ENCODE results near the gene GNAZ. TPM values are rescaled to one million over a fixed set of nuclear protein-coding genes. Genes with fewer than 3 reads are reported as not detected.
"Not testable (repeated sequence)": the region's sequence is repeated elsewhere in the genome, so short reads cannot be mapped to it uniquely, and the experiment has no call there.

GNAZ gene
- polyA plus RNA-seq, 1 donor from 2014 or later: 52.0 TPM

DNA sequence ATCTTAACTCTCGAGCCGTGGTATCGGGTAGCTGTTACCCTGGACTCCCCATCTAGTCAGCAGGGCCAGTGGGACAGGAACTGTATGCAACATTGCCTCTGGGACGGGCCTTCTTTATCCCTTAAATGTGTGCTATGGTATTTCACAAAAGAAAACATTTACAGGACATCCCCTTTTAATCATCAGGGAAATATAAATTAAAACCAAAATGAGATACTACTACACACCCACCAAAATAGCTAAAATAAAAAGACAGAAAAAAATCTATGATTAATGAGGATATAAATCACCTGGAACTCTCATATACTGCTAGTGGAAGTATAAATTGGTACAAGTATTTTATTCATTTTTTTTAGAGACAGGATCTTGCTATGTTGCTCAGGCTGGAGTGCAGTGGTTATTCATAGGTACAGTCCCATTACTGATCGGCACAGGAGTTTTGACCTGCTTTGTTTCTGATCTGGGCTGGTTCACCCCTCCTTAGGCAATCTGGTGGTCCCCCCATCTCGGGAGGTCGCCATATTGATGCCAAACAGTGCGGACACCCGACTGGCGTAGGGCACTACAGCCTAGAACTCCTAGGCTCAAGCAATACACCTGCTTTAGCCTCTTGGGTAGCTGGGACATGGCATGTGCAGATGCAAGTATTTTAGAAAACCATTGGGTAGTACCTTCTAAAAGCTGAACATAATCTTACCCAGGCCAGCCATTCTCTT is 62.2 kb downstream of the GNAZ start:
- no peak overlapping the region for H3K4me3 ChIP-seq (ENCODE audit: low read length)
- no peak overlapping the region for H3K9ac ChIP-seq (ENCODE audit: low read length)
- no peaks in the 10 kb centered on the region for H4K20me1 ChIP-seq (ENCODE audit: insufficient read depth)
- H3K27ac ChIP-seq (ENCODE audit: low read length): no peak overlapping the region
- no peak overlapping the region for H3K4me2 ChIP-seq (ENCODE audit: low read length)
- TF ChIP-seq, protein P1, sequence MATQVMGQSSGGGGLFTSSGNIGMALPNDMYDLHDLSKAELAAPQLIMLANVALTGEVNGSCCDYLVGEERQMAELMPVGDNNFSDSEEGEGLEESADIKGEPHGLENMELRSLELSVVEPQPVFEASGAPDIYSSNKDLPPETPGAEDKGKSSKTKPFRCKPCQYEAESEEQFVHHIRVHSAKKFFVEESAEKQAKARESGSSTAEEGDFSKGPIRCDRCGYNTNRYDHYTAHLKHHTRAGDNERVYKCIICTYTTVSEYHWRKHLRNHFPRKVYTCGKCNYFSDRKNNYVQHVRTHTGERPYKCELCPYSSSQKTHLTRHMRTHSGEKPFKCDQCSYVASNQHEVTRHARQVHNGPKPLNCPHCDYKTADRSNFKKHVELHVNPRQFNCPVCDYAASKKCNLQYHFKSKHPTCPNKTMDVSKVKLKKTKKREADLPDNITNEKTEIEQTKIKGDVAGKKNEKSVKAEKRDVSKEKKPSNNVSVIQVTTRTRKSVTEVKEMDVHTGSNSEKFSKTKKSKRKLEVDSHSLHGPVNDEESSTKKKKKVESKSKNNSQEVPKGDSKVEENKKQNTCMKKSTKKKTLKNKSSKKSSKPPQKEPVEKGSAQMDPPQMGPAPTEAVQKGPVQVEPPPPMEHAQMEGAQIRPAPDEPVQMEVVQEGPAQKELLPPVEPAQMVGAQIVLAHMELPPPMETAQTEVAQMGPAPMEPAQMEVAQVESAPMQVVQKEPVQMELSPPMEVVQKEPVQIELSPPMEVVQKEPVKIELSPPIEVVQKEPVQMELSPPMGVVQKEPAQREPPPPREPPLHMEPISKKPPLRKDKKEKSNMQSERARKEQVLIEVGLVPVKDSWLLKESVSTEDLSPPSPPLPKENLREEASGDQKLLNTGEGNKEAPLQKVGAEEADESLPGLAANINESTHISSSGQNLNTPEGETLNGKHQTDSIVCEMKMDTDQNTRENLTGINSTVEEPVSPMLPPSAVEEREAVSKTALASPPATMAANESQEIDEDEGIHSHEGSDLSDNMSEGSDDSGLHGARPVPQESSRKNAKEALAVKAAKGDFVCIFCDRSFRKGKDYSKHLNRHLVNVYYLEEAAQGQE (IDR thresholded peaks at IDR 0.05; ENCODE audit: borderline replicate concordance): no peak
- TF ChIP-seq SMC3 (conservative IDR thresholded peaks at IDR 0.05; ENCODE audit: poor library complexity): no peak
- TF ChIP-seq POLR2AphosphoS5 (IDR thresholded peaks at IDR 0.05): no peak
- TF ChIP-seq RAD21 (conservative IDR thresholded peaks at IDR 0.05): no peak
- no peak for TF ChIP-seq EZH2 (IDR thresholded peaks at IDR 0.05; ENCODE audit: borderline replicate concordance, insufficient read depth, low read length, poor library complexity, severe bottlenecking)
- TF ChIP-seq TAF1 (IDR thresholded peaks at IDR 0.05; ENCODE audit: low read depth): no peak
- no peak for TF ChIP-seq MXI1 (conservative IDR thresholded peaks at IDR 0.05; ENCODE audit: poor library complexity, severe bottlenecking)
- no peak for TF ChIP-seq EP300 (conservative IDR thresholded peaks at IDR 0.05; ENCODE audit: poor library complexity, severe bottlenecking)
- TF ChIP-seq, protein P2, sequence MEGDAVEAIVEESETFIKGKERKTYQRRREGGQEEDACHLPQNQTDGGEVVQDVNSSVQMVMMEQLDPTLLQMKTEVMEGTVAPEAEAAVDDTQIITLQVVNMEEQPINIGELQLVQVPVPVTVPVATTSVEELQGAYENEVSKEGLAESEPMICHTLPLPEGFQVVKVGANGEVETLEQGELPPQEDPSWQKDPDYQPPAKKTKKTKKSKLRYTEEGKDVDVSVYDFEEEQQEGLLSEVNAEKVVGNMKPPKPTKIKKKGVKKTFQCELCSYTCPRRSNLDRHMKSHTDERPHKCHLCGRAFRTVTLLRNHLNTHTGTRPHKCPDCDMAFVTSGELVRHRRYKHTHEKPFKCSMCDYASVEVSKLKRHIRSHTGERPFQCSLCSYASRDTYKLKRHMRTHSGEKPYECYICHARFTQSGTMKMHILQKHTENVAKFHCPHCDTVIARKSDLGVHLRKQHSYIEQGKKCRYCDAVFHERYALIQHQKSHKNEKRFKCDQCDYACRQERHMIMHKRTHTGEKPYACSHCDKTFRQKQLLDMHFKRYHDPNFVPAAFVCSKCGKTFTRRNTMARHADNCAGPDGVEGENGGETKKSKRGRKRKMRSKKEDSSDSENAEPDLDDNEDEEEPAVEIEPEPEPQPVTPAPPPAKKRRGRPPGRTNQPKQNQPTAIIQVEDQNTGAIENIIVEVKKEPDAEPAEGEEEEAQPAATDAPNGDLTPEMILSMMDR (IDR thresholded peaks at IDR 0.05; ENCODE audit: poor library complexity, severe bottlenecking): no peak
- no peaks in the 10 kb centered on the region for H3K36me3 ChIP-seq (ENCODE audit: insufficient read depth, low read length)
- no peaks in the 10 kb centered on the region for H3K27me3 ChIP-seq (ENCODE audit: insufficient read depth, low read depth, low read length)
- H3K79me2 ChIP-seq (replicated peaks; ENCODE audit: insufficient read depth, low read length): no peaks in the 10 kb centered on the region
- no peaks in the 10 kb centered on the region for H3K9me3 ChIP-seq (ENCODE audit: low read length)
- H2AFZ ChIP-seq (ENCODE audit: low read depth, low read length): no peak overlapping the region
- H3F3A ChIP-seq (ENCODE audit: insufficient read depth, low read length, poor library complexity, severe bottlenecking): no peaks in the 10 kb centered on the region
- H3K9me2 ChIP-seq (ENCODE audit: insufficient read depth, low read length): no peaks in the 10 kb centered on the region

DNA sequence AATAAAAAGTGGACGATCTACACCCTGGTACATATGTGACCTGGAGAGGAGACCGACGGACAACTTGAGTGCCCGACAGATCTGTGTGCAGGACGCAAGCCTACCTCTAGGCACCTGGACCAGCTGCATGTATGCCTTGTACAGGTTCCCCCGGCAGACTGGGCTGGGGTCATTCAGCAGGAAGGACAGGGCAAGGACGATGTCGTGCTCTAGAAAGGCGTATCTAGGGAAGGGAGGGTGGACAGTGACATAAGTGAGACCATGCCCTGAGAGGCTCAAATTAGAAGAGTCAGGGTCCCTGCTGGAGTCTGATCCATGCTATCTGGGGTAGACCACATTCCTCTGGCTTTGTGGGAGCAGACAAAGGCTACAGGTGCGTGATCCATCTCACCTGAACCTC is 63.6 kb downstream of the GNAZ start:
- H3K9ac ChIP-seq (ENCODE audit: low read length): no peak overlapping the region
- H3F3A ChIP-seq (ENCODE audit: insufficient read depth, low read length, poor library complexity, severe bottlenecking): no peaks in the 10 kb centered on the region
- no peak overlapping the region for H3K4me3 ChIP-seq (ENCODE audit: low read length)
- no peak overlapping the region for H3K4me2 ChIP-seq (ENCODE audit: low read length)
- no peaks in the 10 kb centered on the region for H3K36me3 ChIP-seq (ENCODE audit: insufficient read depth, low read length)
- H3K9me2 ChIP-seq (ENCODE audit: insufficient read depth, low read length): no peaks in the 10 kb centered on the region
- H3K27ac ChIP-seq (ENCODE audit: low read length): no peak overlapping the region
- no peak overlapping the region for H2AFZ ChIP-seq (ENCODE audit: low read depth, low read length)
- H3K27me3 ChIP-seq (ENCODE audit: insufficient read depth, low read depth, low read length): no peaks in the 10 kb centered on the region
- no peaks in the 10 kb centered on the region for H3K79me2 ChIP-seq (replicated peaks; ENCODE audit: insufficient read depth, low read length)
- no peaks in the 10 kb centered on the region for H4K20me1 ChIP-seq (ENCODE audit: insufficient read depth)
- TF ChIP-seq MXI1 (conservative IDR thresholded peaks at IDR 0.05; ENCODE audit: poor library complexity, severe bottlenecking): no peak
- TF ChIP-seq EZH2 (IDR thresholded peaks at IDR 0.05; ENCODE audit: borderline replicate concordance, insufficient read depth, low read length, poor library complexity, severe bottlenecking): no peak
- TF ChIP-seq TAF1 (IDR thresholded peaks at IDR 0.05; ENCODE audit: low read depth): no peak
- TF ChIP-seq EP300 (conservative IDR thresholded peaks at IDR 0.05; ENCODE audit: poor library complexity, severe bottlenecking): no peak
- TF ChIP-seq SMC3 (conservative IDR thresholded peaks at IDR 0.05; ENCODE audit: poor library complexity): no peak
- no peak for TF ChIP-seq POLR2AphosphoS5 (IDR thresholded peaks at IDR 0.05)
- TF ChIP-seq, protein P2 (IDR thresholded peaks at IDR 0.05; ENCODE audit: poor library complexity, severe bottlenecking): no peak
- TF ChIP-seq RAD21 (conservative IDR thresholded peaks at IDR 0.05): no peak
- TF ChIP-seq, protein P1 (IDR thresholded peaks at IDR 0.05; ENCODE audit: borderline replicate concordance): no peak
- H3K9me3 ChIP-seq (ENCODE audit: low read length): no peaks in the 10 kb centered on the region

DNA sequence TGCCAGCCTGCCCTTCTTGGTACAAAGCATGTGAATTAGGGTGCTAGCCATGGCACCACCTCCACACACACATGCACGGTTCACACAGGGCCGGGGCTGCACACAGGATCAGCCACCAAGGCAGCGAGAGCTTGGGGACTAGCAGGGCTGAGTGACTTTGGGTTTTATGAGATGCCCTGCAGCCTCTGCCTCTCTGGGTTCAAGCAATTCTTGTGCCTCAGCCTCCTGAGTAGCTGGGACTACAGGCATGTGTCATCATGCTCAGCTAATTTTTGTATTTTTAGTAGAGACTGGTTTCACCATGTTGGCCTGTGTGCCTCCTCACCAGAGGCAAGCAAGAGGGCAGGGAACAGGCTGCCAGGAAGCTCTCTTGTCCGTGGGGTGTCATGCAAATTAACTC is 66.7 kb downstream of the GNAZ start:
- not testable (repeated sequence) for H3K27me3 ChIP-seq (ENCODE audit: insufficient read depth, low read depth, low read length); H3F3A ChIP-seq (ENCODE audit: insufficient read depth, low read length, poor library complexity, severe bottlenecking); H2AFZ ChIP-seq (ENCODE audit: low read depth, low read length); H3K9me3 ChIP-seq (ENCODE audit: low read length); H3K36me3 ChIP-seq (ENCODE audit: insufficient read depth, low read length); H3K4me2 ChIP-seq (ENCODE audit: low read length); H3K79me2 ChIP-seq (replicated peaks; ENCODE audit: insufficient read depth, low read length); H3K27ac ChIP-seq (ENCODE audit: low read length); H3K4me3 ChIP-seq (ENCODE audit: low read length); H4K20me1 ChIP-seq (ENCODE audit: insufficient read depth); H3K9ac ChIP-seq (ENCODE audit: low read length); H3K9me2 ChIP-seq (ENCODE audit: insufficient read depth, low read length)
